B cell (primary cell): ENCODE results near the gene MCF2L. TPM values are rescaled to one million over a fixed set of nuclear protein-coding genes. Genes with fewer than 3 reads are reported as not detected.

Experiments
- ATAC-seq: fragments of 200-7000 bp; cut with Tn5 transposase; one replicate; pipeline ENCODE4 v1.10.0; 2021; ENCODE audit warnings: low read depth, mild to moderate bottlenecking, moderate number of reproducible peaks, moderate library complexity
- CTCF ChIA-PET: fragments of 350-600 bp; sonication (Branson Sonifier 250); formaldehyde crosslinking; loops from one replicate; lab custom pipeline; 2021; ENCODE audit warnings: antibody characterized with exemption, inconsistent platforms; lab: Charles Lee
- POLR2A ChIA-PET: fragments of 350-600 bp; sonication (Branson Sonifier 250); formaldehyde crosslinking; loops from one replicate; lab custom pipeline; 2021; ENCODE audit warnings: antibody characterized with exemption; lab: Charles Lee
- DNase-seq: peaks from one replicate; pipeline ENCODE4 v3.0.0; 2013
- H2AFZ ChIP-seq: 2 replicates; pipeline ENCODE4 v1.6.1; 2012; ENCODE audit warnings: mild to moderate bottlenecking, low read depth, low read length; ENCODE audit not compliant: insufficient read depth, poor library complexity, severe bottlenecking
- H3K27ac ChIP-seq, 2 donors: 1 replicate in 1 of 2; 2 replicates in 1 of 2; pipeline ENCODE4 v1.5.1; 2012 to 2013; ENCODE audit warnings: low read length in 2 of 2, mild to moderate bottlenecking in 2 of 2, moderate library complexity in 1 of 2
- H3K27me3 ChIP-seq, 4 experiments: fragments of 200-600 bp in 1 of 4; sonication (generic) in 1 of 4; replicated peaks in 1 of 4; 1 replicate in 2 of 4; 2 replicates in 2 of 4; pipeline versions ENCODE4 v1.6.1 to v1.7.0; 2013 to 2016; ENCODE audit warnings: low read length in 3 of 4, mild to moderate bottlenecking in 2 of 4, mixed read lengths in 1 of 4, moderate library complexity in 1 of 4; ENCODE audit not compliant: insufficient read depth in 4 of 4, control insufficient read depth in 3 of 4; ENCODE audit errors: control extremely low read depth in 1 of 4
- H3K36me3 ChIP-seq, 2 experiments: replicated peaks in 1 of 2; 1 replicate in 1 of 2; 2 replicates in 1 of 2; pipeline versions ENCODE4 v1.6.1 to v1.7.1; 2013; ENCODE audit warnings: low read length in 1 of 2; ENCODE audit not compliant: insufficient read depth in 2 of 2, control insufficient read depth in 1 of 2; ENCODE audit errors: control extremely low read depth in 1 of 2, extremely low read depth in 1 of 2
- H3K4me1 ChIP-seq, 2 donors: fragments of 200-600 bp in 1 of 2; sonication (generic) in 1 of 2; 1 replicate in 1 of 2; 2 replicates in 1 of 2; pipeline versions ENCODE4 v1.5.1 to v1.6.1; 2013 to 2017; ENCODE audit warnings: low read length in 2 of 2; ENCODE audit not compliant: control insufficient read depth in 2 of 2, insufficient read depth in 2 of 2
- H3K4me2 ChIP-seq: replicated peaks from 2 replicates; pipeline ENCODE3; 2012; ENCODE audit warnings: mild to moderate bottlenecking, low read depth, low read length; ENCODE audit not compliant: poor library complexity, severe bottlenecking
- H3K4me3 ChIP-seq, 5 experiments: fragments of 200-600 bp in 1 of 5; sonication (generic) in 1 of 5; 1 replicate in 3 of 5; 2 replicates in 2 of 5; pipeline versions ENCODE4 v1.5.1 to v1.7.0; 2011 to 2016; ENCODE audit warnings: low read length in 4 of 5, mild to moderate bottlenecking in 4 of 5, low read depth in 2 of 5, control low read depth in 1 of 5, moderate library complexity in 1 of 5; ENCODE audit not compliant: insufficient read depth in 1 of 5; ENCODE audit errors: control extremely low read depth in 1 of 5, extremely low read depth in 1 of 5
- H3K79me2 ChIP-seq: fragments of 200-600 bp; sonication (generic); one replicate; pipeline ENCODE4 v1.6.0; 2016; ENCODE audit warnings: low read length; ENCODE audit not compliant: control insufficient read depth, insufficient read depth
- H3K9ac ChIP-seq: fragments of 200-600 bp; sonication (generic); 2 replicates; pipeline ENCODE4 v1.6.1; 2017; ENCODE audit warnings: mild to moderate bottlenecking, low read length, moderate library complexity
- H3K9me3 ChIP-seq, 3 donors: one replicate each; pipeline versions ENCODE4 v1.6.1 to v1.7.1; 2013; ENCODE audit warnings: low read length in 2 of 3; ENCODE audit not compliant: control insufficient read depth in 2 of 3, insufficient read depth in 1 of 3; ENCODE audit errors: control extremely low read depth in 1 of 3
- H4K20me1 ChIP-seq: 2 replicates; pipeline ENCODE4 v1.6.0; 2012; ENCODE audit warnings: mild to moderate bottlenecking, low read length; ENCODE audit not compliant: insufficient read depth, control insufficient read depth, poor library complexity, severe bottlenecking
- H3K27ac Mint-ChIP-seq: one replicate; pipeline ENCODE4 v1.8.0; 2021; ENCODE audit warnings: mixed read lengths
- H3K27me3 Mint-ChIP-seq: one replicate; pipeline ENCODE4 v1.8.0; 2021; ENCODE audit warnings: mixed read lengths
- H3K4me1 Mint-ChIP-seq: one replicate; pipeline ENCODE4 v1.8.0; 2021; ENCODE audit warnings: mixed read lengths
- H3K4me3 Mint-ChIP-seq: one replicate; pipeline ENCODE4 v1.8.0; 2021; ENCODE audit warnings: mixed read lengths
- H3K9me3 Mint-ChIP-seq: one replicate; pipeline ENCODE4 v1.8.0; 2022; ENCODE audit warnings: mixed read lengths; ENCODE audit not compliant: insufficient read depth
- CTCF ChIP-seq: fragments of 200-600 bp; IDR thresholded peaks from one replicate; pipeline ENCODE4 v1.8.0; 2022; ENCODE audit warnings: antibody characterized with exemption, mild to moderate bottlenecking
- EZH2 ChIP-seq: IDR thresholded peaks from 2 replicates; pipeline ENCODE4 v1.6.1; 2012; ENCODE audit warnings: borderline replicate concordance, low read depth, mild to moderate bottlenecking, moderate library complexity, low read length; ENCODE audit not compliant: insufficient read depth, poor library complexity, severe bottlenecking
- WGBS: methylation state at CpG from one replicate; pipeline ENCODE4 v1.1.5; 2013; ENCODE audit warnings: missing lambda C conversion rate; ENCODE audit not compliant: insufficient coverage; 5-methylcytosine and 5-hydroxymethylcytosine counted together
- intact Hi-C: fragments of 100-400 bp; cut with micrococcal nuclease; formaldehyde crosslinking; loops from one replicate; pipeline ENCODE4 v1.10.0; 2022
- polyA plus RNA-seq: library from polyadenylated mRNA; depleted of rRNA; stranded (reverse); fragments of >200 nt; gene quantifications from 2 replicates; pipeline ENCODE4 v1.2.3, GENCODE V29; 2012
- total RNA-seq, 2 donors: library from RNA; stranded (reverse); fragments of 120-200 nt in 1 of 2; gene quantifications; 1 replicate in 1 of 2; 2 replicates in 1 of 2; pipeline versions ENCODE4 v1.2.3 to v1.2.4, GENCODE V29; 2013 to 2022

Gene MCF2L
- total and polyA plus RNA-seq, 2 donors (not counting 1 experiment from before 2014, with no cell fraction given), result 3.7 to 8.2 TPM

DNA sequence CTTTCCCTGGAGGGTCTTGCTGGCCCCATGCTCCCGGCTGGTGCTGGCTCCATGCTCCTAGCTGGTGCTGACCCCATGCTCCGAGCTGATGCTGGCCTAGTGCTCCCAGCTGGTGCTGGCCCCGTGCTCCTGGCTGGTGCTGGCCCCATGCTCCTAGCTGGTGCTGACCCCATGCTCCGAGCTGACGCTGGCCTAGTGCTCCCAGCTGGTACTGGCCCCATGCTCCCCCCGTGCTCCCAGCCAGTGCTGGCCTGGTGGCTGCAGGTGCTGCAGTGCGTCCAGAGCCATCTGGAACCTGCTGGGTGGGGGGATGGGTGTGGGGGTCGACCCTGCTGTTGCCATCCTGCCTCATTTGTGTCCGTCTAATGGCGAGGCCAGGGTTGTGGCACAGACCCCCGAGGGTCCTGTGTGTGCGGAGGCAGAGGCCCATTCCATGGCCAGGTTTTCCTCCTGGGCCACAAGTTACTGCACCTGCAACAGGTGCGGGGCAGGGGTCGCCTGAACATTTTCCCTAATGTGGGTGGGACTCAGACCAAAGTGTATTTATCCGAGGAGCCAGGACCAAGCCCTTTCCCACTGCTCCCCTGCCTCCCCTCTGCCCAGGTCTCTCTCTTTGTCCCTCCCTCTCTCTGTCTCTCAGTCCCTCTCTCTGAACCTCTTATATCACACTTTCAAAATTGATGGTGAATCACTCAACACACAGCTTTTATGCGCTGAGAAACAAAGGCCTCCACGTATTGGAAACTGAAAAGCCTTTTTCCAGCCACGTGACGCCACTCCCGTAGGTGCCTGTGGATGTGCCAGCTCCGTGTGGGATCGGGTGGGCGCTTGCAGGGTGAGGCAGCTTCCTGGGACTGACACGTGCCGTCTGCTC is 45.1 kb downstream of the MCF2L start:
- H3K4me2 ChIP-seq, result no peak overlapping the region
- no peak overlapping the region for H2AFZ ChIP-seq
- no peak for DNase-seq
- no peak overlapping the region for H3K4me3 ChIP-seq
- H3K9me3 ChIP-seq, result peaks cover 0 to 3% (median 0%) of the 10 kb centered on the region in 3 donors
- Mint-ChIP-seq H3K9me3 (no peaks in the 10 kb centered on the region), H3K4me3 (no peak overlapping the region), H3K27ac (no peak overlapping the region), H3K4me1 (peaks cover 4% of the 10 kb centered on the region), H3K27me3 (peaks cover 3% of the 10 kb centered on the region)
- no peaks in the 10 kb centered on the region for H3K4me1 ChIP-seq
- H3K9ac ChIP-seq, result no peak overlapping the region
- CTCF ChIA-PET, result no interaction called here
- intact Hi-C loops, result no loop called here
- no peak overlapping the region for H3K27ac ChIP-seq
- POLR2A ChIA-PET, result no interaction called here
- no peaks in the 10 kb centered on the region for H4K20me1 ChIP-seq
- H3K36me3 ChIP-seq, result no peaks in the 10 kb centered on the region
- ATAC-seq, result no peak
- 83% methylated on average over 25 of the region's 25 CpGs for WGBS
- no peaks in the 10 kb centered on the region for H3K79me2 ChIP-seq
- TF ChIP-seq CTCF, result no peak
- no peak for TF ChIP-seq EZH2
- no peaks in the 10 kb centered on the region for H3K27me3 ChIP-seq
